Ishikawa (cell line): ENCODE data around the gene GYS2.

Source experiments
- CEBPB ChIP-seq: IDR thresholded peaks from 2 replicates; pipeline ENCODE4 v1.6.1; 2012
- CREB1 ChIP-seq: IDR thresholded peaks from 2 replicates; pipeline ENCODE4 v1.6.1; 2012; ENCODE audit warnings: low read depth
- EGR1 ChIP-seq: IDR thresholded peaks from 2 replicates; pipeline ENCODE4 v1.6.1; 2012
- EP300 ChIP-seq: IDR thresholded peaks from 2 replicates; pipeline ENCODE4 v1.6.1; 2012; ENCODE audit warnings: borderline replicate concordance
- FOXM1 ChIP-seq: IDR thresholded peaks from 2 replicates; pipeline ENCODE4 v1.6.1; 2012; ENCODE audit warnings: low read depth, borderline replicate concordance
- NFIC ChIP-seq: IDR thresholded peaks from 2 replicates; pipeline ENCODE4 v1.6.1; 2012
- RAD21 ChIP-seq: IDR thresholded peaks from 2 replicates; pipeline ENCODE4 v1.6.1; 2012; ENCODE audit warnings: low read depth
- TAF1 ChIP-seq: IDR thresholded peaks from 2 replicates; pipeline ENCODE4 v1.6.1; 2012; ENCODE audit warnings: low read depth, mild to moderate bottlenecking
- TCF12 ChIP-seq: IDR thresholded peaks from 2 replicates; pipeline ENCODE4 v1.6.1; 2012; ENCODE audit warnings: low read depth
- TEAD4 ChIP-seq: IDR thresholded peaks from 2 replicates; pipeline ENCODE4 v1.6.1; 2012
- YY1 ChIP-seq: IDR thresholded peaks from 2 replicates; pipeline ENCODE4 v1.6.1; 2012; ENCODE audit warnings: low read depth
- ZBTB7A ChIP-seq: IDR thresholded peaks from 2 replicates; pipeline ENCODE4 v1.6.1; 2012; ENCODE audit warnings: low read depth
- TF ChIP-seq, protein P1 (sequence below): IDR thresholded peaks from 2 replicates; pipeline ENCODE4 v1.6.1; 2012
- TF ChIP-seq, protein P2 (sequence below): IDR thresholded peaks from 2 replicates; pipeline ENCODE4 v1.6.1; 2012
- TF ChIP-seq, protein P3 (sequence below): IDR thresholded peaks from 2 replicates; pipeline ENCODE4 v1.6.1; 2012; ENCODE audit warnings: low read depth, mild to moderate bottlenecking

The GYS2 gene

DNA sequence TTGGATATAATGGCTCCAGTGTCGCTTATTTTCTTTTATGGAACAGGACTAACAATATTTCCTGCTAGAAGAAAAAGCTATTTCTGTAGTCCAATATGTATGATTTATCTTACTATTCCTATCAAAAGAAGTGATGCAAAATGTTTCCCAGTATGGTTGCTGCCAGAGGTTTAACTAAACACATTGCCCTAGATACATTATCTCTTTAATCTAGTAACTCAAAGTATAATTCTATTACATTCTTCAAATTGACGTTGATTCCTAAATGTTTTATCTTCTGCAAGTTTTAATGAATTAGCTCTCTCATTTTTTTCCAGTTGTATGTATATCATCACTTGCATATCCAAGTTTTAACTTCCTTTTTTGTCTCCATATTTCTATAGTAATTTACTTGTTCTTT, 28.2 kb downstream of the GYS2 start:
- no peak for TF ChIP-seq CREB1
- no peak for TF ChIP-seq NFIC
- TF ChIP-seq, protein P1, sequence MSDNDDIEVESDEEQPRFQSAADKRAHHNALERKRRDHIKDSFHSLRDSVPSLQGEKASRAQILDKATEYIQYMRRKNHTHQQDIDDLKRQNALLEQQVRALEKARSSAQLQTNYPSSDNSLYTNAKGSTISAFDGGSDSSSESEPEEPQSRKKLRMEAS, result no peak
- TF ChIP-seq TCF12, result no peak
- TF ChIP-seq EP300, result no peak
- TF ChIP-seq CEBPB, result no peak
- TF ChIP-seq YY1, result no peak
- TF ChIP-seq ZBTB7A, result no peak
- no peak for TF ChIP-seq EGR1
- TF ChIP-seq, protein P2, sequence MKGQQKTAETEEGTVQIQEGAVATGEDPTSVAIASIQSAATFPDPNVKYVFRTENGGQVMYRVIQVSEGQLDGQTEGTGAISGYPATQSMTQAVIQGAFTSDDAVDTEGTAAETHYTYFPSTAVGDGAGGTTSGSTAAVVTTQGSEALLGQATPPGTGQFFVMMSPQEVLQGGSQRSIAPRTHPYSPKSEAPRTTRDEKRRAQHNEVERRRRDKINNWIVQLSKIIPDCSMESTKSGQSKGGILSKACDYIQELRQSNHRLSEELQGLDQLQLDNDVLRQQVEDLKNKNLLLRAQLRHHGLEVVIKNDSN, result no peak
- TF ChIP-seq FOXM1, result no peak
- TF ChIP-seq, protein P3, sequence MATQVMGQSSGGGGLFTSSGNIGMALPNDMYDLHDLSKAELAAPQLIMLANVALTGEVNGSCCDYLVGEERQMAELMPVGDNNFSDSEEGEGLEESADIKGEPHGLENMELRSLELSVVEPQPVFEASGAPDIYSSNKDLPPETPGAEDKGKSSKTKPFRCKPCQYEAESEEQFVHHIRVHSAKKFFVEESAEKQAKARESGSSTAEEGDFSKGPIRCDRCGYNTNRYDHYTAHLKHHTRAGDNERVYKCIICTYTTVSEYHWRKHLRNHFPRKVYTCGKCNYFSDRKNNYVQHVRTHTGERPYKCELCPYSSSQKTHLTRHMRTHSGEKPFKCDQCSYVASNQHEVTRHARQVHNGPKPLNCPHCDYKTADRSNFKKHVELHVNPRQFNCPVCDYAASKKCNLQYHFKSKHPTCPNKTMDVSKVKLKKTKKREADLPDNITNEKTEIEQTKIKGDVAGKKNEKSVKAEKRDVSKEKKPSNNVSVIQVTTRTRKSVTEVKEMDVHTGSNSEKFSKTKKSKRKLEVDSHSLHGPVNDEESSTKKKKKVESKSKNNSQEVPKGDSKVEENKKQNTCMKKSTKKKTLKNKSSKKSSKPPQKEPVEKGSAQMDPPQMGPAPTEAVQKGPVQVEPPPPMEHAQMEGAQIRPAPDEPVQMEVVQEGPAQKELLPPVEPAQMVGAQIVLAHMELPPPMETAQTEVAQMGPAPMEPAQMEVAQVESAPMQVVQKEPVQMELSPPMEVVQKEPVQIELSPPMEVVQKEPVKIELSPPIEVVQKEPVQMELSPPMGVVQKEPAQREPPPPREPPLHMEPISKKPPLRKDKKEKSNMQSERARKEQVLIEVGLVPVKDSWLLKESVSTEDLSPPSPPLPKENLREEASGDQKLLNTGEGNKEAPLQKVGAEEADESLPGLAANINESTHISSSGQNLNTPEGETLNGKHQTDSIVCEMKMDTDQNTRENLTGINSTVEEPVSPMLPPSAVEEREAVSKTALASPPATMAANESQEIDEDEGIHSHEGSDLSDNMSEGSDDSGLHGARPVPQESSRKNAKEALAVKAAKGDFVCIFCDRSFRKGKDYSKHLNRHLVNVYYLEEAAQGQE, result no peak
- no peak for TF ChIP-seq RAD21
- TF ChIP-seq TAF1, result no peak
- no peak for TF ChIP-seq TEAD4

DNA sequence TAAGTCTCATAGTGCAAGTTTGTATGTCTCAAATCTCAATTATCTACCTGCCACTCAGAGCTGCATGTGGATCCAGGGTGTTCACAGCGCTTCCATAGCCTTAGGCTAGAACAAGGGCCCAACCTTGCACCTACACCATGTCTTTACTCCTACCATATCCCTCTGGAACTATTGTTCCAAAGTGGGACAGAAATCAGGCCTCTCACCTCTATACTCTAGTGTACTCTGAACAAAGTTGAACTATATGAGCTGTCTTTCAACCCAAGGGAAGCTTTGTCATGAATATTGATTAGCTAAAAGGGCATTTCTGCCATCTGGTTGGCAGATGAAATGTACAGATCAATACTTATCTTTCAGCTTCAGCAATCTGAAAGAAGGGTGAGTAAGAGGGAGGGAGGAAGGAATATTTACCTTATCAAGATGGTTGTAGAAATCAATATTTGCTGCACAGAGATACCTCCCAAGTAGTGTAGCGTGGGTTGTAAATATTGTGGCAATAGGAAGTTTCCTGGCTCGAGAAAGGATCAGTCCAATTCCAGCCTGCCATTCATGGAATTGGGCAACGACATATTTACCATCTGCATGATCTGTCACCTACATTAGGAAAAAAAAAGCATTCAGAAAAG, 30.8 kb downstream of the GYS2 start:
- TF ChIP-seq TCF12, result no peak
- TF ChIP-seq, protein P3, result no peak
- TF ChIP-seq TAF1, result no peak
- TF ChIP-seq, protein P2, result no peak
- no peak for TF ChIP-seq TEAD4
- TF ChIP-seq NFIC, result no peak
- no peak for TF ChIP-seq EP300

DNA sequence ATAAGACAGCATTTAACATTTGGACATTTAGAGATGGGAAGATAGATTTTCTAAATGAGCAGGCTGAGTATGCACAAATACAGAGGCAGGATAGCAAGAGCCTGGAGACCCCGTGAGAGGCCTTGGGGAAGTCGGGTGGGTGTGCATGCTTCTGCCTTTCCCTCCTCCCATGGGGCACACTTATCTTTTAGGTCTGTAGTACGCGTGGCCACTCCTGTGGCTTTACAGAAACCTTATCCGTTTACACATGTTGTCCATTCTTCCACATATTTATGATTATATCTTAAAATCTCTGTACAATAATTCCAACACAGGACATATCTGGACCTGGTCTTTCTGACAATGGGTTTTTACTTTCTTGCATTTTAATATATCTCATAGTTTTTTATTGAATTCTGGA, 33.6 kb downstream of the GYS2 start:
- TF ChIP-seq, protein P2, result no peak
- TF ChIP-seq RAD21, result no peak
- no peak for TF ChIP-seq TAF1
- TF ChIP-seq EP300, result no peak
- TF ChIP-seq CEBPB, result no peak
- TF ChIP-seq FOXM1, result no peak
- TF ChIP-seq, protein P1, result no peak
- TF ChIP-seq NFIC, result no peak
- TF ChIP-seq TEAD4, result no peak
- TF ChIP-seq EGR1, result no peak
- no peak for TF ChIP-seq TCF12
- no peak for TF ChIP-seq YY1
- no peak for TF ChIP-seq CREB1
- TF ChIP-seq, protein P3, result no peak
- TF ChIP-seq ZBTB7A, result no peak

DNA sequence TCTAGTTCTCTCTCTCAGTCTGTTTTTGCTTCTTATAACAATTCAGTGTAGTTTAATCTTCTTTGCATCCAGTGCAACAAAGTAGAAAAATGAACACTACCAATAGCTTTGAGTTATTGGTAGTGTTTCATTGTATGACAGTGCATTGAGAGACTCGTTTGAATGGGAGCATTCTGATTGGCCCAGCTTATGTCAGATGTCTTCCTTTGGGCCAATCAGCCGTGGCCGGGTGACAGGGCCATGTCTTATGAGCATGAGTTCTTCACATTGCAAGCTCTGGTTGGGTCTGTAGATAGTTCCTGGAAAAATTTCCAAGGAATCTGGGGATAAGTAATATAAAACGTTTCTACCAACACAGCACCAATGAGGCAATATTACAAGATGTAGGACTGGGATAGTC, 36.5 kb downstream of the GYS2 start:
- TF ChIP-seq, protein P3, result no peak
- no peak for TF ChIP-seq CREB1
- no peak for TF ChIP-seq TEAD4
- TF ChIP-seq RAD21, result no peak
- no peak for TF ChIP-seq EP300
- TF ChIP-seq YY1, result no peak
- TF ChIP-seq, protein P1, result no peak
- no peak for TF ChIP-seq TCF12
- TF ChIP-seq CEBPB, result no peak
- no peak for TF ChIP-seq NFIC
- no peak for TF ChIP-seq EGR1
- no peak for TF ChIP-seq TAF1
- no peak for TF ChIP-seq FOXM1
- TF ChIP-seq, protein P2, result no peak
- no peak for TF ChIP-seq ZBTB7A
